ENCODE data around the gene APP.

GRCh38 chr21:26124421-26124833, 46.1 kb downstream of the APP start:
- TF ChIP-seq CTCF (IDR thresholded peaks at IDR 0.05; ENCODE audit: insufficient read depth, low read length, poor library complexity, severe bottlenecking) (no peak), EZH2phosphoT487 (conservative IDR thresholded peaks at IDR 0.05; ENCODE audit: low read length) (no peak)
